Nucleus accumbens (tissue), 56 donors: ENCODE measurements around the gene CEP128.

Source experiments
- DNase-seq, 56 donors: peaks; one replicate each; lab custom pipeline; 2025; lab: John Stamatoyannopoulos, UW

Gene CEP128

DNA sequence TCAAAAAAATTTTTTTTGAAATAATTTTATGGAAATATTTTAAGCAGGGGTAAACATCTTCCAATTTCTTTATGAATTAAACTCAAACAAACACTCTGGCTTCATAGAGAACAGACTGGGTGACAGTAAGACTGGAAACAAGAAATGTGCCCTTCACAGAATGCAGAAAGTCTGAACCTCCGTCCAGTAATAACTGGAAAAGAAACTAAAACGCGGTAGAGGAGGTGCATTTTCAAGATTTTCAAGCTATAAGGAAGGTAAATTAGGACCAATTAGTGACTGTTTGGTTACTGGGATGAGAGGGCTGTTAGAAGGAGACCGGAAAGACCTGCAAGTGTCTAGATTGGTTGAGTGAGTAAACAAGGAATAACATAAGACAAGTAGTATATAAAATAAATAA, 245.7 kb downstream of the CEP128 start:
- DNase-seq: no peak

DNA sequence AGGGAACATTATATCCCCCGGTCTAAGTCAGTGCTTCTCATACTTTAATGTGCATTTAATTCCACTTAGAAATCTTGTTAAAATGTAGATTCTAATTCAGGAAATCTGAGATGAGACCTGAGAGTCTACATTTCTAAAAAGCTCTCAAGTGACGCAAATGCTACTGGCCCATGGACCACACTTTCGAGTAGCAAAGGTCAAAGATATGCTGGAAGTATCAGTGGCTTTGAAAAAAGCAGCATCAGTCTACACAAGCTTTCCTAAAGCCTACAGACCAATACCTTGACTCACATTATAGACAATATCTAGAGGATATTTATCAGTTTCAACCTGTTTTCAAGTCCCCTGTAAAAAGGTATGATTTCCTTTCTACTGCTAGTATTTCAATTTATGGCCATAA, 248.6 kb downstream of the CEP128 start:
- no peak for DNase-seq

DNA sequence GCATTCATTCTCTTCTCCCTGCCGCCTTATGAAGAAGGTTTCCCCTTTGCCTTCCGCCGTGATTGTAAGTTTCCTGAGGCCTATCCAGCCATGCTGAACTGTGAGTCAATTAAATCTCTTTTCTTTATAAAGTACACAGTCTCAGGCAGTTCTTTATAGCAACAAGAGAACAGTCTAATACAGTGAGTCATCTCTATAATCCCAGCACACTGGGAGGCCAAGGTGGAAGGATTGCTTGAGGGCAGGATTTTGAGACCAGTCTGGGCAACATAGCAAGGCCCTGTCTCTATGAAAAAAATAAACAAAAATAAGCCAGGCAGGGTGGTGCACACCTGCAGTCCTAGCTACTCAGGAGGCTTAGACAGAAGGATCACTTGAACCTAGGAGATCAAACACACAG, 259.9 kb downstream of the CEP128 start:
- no peak for DNase-seq

DNA sequence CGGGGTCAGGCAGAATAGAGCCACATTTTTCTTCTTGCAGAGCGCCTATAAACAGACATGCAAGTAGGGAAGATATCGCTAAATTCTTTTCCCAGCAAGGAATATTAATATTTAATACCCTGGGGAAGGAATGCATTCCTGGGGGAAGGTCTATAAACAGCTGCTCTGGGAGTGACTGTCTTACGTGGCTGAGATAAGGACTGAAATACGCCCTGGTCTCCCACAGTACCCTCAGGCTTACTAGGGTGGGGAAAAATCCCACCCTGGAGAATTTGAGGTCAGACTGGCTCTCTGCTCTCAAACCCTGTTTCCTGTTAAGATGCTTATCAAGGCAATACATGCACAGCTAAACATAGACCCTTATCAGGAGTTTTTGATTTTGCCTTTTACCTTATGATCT, 262.3 kb downstream of the CEP128 start:
- DNase-seq: no peak

DNA sequence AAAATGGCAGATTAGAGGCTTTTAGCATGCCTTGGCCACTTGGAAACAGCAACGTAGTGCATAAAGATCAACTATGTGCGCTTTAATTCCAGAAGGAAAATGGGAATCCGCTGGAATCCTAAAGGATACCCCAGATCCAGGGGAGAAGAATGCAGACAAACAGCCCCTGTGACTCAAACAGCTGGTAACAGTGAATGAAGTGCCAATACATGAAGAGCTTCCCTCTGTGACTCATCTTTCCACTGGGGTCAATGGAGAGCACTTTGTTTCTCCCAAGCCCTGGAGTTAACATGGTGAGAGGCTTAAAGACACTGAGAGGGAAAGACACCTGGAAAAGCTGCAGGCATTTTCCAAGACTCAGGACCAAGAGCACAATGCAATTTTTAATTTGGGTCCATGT, 263.1 kb downstream of the CEP128 start:
- DNase-seq: no peak

DNA sequence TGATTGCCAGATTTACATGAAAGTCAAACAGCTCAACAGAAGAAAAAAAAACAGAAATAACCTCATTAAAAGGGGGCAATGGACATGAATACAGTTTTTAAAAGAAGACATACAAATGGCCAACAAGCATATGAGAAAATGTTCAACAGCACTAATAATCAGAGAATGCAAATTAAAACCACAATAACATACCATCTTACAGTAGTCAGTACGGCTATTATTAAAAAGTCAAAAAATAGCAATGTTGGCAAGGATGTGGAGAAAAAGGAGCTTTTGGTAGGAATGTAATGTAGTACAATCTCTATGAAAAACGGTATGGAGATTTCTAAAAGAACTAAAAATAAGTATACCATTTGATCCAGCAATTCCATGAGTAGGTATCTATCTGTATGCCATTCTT, 272.1 kb downstream of the CEP128 start:
- no peak for DNase-seq

DNA sequence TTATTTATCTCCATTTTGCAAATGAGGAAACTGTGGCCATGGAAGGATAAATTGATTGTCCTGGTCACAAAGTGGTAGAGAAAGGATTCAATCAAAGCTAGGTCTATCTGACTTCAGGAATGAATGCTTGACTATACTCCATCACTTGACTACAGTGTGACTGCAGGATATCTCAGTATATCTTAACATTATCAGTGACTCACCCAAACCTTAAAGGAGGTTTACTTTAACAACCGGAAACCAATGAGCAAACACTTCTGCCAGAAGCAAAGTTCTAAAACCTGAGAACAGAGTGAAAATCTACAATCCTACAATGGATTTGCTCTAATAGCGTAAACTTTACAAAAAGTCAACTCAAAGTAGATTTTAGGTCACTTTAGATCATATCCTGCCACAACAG, 277.0 kb downstream of the CEP128 start:
- no peak for DNase-seq

DNA sequence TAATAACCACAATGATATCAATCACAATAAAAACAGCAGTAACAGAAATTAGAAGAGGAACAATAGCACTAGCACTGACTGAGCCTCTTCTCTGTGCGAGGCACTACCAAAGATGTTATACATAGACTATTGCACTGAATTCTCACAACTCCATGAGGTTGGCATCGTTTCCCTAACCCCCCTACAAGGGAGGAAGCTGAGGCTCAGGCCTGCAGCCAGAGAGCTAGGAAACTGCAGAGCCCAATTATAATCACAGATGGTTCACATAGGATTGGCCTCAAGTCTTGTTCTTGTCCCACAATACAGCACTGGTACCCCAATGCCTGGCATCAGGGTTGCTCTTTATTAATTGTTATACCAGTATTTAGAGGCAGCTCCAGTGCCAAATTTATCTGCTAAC, 278.0 kb downstream of the CEP128 start:
- DNase-seq: peak in 1 of 56 donors; percentile 1

DNA sequence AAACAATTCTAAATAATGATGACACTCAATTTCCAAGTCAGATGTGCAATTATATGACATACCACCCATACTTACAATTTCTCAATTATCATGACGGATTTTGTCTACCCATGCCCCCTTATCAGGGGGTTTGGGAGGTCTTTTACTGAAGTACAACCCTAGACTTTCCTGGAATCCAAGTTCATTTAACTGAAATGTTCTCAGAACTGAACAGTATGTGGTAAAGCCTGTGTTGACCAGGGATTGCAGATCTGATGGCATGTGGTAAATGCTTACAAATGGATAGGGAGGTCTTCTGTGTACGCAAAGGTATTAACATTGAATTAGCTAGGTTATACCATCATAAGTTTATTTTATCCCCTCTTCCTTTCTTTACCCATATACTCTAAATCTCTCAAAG, 281.8 kb downstream of the CEP128 start:
- no peak for DNase-seq

DNA sequence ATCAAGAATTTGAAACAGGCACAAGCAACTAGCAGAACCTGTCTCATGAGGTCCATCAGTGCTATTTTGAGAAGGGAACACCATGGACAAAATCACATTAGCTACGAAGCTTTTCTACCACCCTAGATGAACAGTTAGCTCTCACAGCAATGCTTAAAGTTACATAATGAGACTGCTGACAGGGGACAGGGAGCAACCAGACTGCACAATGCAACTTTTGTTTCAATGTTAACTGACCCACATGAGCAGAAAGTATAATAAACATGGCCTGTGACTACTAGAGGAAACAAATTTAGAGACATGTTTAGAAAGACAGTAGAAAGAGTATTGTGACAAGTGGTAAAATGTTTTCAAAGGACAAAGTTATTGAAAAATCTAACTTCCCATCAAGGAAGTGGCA, 282.8 kb downstream of the CEP128 start:
- DNase-seq: peak in 11 of 56 donors; percentile 1 to 25 (median 5)

DNA sequence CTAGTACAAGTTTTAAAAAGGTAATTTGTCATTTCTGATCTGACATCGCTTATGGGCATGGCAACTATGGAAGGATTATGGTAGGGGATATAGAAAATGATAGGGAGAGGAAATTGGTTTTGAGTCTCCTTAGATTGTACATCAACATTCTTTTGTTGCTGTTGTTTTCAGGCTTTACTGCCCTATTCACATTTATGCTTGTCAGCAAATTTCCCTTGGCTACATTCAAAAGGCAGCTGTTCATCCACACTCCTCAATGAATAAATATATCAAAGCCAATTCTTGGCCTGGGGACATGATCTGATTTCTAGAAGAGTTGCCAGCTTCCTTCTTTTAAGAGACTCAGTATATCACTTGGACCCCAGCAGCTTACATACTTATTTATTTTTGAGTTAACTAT, 283.4 kb downstream of the CEP128 start:
- no peak for DNase-seq

DNA sequence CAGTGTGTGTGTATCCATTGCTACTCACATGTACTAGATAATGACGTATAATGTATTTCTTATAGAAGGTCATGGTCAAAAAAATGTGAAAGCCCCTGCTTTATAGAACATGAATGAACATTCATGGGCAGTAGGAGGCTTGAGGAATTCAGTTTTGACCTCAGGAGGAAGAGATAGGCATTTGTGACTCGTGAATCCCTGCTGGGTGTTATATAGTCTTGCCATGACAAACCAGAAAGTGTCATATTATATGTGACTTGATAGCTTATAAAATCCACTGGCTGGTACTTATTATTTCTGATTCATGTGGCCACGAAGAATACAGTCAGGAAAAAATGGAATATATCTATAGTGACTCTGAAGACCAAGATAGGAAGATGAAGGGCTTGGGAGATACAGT, 287.6 kb downstream of the CEP128 start:
- no peak for DNase-seq

DNA sequence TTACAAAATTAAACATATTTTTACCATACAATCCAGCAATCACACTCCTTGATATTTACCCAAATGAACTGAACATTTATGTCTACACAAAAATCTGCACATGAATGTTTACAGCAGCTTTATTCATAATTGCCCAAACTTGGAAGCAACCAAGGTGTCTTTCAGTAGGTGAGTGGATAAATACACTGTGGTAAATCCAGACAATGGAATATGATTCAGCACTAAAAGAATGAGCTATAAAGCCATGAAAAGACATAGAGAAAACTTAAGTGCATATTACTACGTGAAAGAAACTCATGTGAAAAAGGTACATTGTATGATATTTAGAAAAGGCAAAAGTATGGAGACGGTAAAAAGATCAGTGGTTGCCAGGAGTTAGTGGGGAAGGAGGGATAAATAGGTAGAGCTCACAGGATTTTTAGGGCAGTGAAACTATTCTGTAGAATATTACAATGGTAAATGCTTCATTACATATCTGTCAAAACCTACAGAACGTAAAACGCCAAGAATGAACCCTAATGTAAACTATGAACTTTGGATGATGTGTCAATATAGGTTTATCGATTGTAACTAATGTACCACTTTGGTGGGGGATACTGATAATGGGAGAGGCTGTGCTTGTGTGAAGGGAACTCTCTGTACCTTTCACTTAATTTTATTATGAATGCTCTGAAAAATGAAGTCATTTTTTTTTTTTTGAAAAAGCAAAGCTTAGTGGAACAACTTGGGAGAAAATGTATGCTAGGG, 295.7 kb downstream of the CEP128 start:
- DNase-seq: no peak

DNA sequence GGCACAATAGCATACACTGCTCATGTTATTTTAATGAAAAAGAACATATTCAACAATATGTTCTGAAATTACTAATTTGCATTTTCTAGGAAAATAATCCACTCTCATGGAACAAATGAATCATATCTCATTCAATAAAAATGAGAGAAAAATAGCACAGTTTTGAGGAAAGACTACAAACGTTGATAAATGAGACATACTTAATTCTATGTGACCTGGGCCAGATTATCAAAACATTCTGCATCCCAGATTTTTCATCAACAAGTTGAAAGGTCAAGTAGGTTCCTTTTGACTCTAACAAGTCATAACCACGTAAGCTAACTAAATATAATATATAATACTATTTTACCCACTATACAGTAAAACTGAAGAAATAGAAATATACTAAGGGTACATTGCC, 296.7 kb downstream of the CEP128 start:
- DNase-seq: no peak

DNA sequence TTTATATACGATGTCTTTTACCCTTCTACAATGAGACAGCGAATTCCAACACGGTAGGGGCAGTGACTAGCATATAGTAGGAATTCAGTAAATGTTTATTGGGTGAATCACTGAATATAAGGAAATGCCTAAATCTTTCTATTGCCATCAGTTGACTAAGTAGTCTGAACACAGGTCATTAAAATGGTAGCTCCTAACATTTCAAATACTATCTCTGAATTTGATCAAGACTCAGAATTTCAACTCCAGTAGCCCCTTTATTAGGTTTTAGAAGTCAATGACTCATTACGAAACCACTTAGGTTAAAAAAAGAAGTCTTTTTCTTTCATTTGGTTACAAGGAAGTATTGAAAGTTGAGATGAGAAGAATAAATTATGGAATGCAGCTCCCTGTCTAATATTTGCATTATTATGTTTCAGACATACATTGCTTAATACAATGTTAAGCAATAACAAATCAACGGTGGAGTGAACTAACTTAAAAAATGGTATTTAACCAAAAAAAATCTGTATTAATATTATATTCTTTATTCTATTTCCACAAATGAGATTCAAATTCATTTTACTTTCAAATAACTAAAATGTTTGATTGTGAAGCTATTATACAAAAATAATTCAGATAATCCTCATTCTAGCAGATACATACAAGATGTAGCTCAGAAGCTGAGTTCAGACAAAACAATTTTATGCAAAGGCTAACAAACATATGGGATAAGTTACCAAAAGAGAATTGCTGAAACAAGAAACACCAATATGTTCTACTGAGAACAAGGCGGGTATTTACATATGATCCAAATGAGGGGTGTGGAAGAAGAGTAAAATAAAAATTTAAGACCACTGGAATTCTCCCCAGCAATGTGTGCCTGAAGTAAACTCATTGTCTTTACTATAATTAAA, 302.7 kb downstream of the CEP128 start:
- no peak for DNase-seq

DNA sequence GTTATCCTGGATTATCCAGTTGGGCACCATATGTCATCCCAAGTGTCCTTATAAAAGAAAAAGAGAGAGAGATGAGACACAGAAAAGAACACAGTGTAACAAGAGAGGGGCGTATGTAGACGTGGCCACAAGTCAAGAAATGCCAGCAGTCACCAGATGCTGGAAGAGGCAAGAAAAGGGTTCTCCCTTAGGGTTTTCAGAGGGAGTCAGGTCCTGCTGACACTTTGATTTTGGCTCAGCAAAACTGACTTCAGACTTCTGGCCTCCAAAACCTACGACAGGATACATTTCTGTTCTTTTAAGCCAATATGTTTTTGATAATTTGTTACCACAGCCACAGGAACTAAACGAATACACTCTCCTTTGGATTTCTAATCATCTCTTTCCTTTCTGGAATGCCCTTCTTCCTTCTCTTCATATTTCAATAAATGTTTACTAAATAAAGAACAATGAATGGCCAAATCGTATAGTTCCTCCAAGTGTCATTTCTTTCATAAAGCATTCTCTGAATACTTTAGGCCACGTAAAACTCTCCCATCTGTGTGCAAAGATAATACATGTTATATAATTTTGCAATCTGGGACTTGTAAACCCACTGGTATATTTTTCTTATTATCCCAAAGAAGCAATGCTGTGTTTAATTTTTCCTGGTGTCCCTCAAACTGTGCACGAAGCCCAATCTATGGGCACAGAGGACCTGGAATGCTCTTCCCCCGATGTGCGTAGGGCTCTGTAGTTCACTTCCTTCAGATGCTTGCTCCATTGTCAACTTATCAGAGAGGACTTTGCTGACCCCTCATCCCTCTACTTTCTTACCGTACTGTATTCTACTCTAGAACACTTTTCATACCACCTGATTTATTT, 303.6 kb downstream of the CEP128 start:
- DNase-seq: no peak

DNA sequence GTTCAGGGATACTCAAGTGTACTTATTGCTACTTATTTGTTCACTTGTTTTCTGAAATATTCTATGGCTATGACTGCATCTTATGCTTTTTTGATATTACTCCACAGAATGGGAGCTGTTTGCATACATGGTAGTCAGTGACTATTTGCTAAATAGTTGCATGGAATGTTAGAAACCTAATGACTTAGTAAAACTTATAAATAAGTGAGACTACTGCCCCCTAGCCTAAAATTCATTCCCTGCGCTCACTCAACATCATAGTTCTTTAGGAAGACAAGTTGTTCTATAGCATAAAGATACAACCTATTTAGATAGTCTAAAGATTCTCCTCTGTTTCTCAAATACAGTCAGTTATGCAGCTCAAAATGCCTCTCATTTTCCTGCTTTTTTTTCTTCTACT, 305.5 kb downstream of the CEP128 start:
- DNase-seq: no peak

DNA sequence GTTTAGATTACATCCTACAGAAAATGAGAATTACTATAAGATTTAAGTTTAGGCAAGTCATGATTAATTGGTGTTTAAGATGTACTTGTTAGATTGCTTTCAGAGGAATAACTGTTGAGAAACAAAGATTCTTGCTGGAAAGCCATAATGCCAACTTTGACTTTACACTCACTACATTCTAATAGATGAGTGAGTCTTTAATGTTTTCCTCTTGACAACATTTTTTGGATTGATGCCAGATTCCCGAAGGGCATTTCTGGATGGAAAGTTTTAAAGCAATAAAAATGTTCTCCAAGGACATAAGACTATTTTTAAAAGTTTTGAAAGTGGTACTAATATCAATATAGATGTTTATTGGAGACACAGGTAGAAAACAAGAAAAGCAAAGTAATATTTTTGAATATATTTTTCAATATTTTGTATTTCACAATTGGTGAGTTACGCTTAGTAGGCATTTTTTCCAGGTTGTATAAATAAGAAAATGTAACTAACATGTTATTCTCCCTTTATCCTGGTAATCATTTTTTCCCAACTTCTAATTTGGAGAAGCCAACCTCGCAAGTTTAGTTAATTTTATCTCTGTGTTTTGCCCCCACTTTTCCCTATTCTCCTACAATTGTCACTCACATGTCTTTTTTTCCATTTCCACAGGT, 307.3 kb downstream of the CEP128 start:
- DNase-seq: no peak

DNA sequence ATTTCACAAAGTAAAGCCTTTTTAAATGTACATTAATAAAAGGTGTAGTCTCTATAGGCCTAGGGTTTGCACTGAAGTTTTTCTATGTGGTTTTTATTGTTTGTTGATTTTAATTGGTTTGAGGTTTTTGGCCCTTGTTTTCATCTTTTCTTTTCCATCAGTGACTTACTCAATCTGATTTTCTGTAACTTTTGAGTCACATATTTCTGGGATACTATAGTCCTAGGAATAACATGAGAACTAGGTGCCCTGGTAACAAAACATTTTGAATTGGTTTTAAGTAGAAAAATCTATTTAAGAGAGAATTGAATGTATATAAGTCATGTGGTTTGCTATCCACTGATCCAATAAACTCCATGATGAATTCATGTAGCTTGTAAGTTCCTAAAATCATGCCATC, 311.9 kb downstream of the CEP128 start:
- no peak for DNase-seq

DNA sequence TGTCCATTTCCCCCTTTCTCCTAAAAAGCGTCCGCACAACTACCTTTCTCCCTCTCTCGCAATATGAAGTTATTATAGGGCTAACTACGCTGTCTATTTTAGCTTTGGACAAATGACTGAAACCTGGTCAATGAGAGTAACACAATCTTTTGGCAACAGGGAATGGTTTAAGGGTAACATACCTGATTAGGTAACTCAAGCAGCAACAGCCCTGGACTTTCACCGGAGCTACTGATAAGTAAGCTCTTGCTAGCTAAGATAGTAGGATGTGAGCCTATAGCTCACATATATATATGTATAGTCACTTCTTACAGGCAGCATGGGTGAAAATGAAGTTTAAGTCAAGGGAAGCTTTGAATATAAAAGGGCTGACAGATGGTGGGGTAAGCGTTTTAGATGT, 313.0 kb downstream of the CEP128 start:
- DNase-seq: no peak

DNA sequence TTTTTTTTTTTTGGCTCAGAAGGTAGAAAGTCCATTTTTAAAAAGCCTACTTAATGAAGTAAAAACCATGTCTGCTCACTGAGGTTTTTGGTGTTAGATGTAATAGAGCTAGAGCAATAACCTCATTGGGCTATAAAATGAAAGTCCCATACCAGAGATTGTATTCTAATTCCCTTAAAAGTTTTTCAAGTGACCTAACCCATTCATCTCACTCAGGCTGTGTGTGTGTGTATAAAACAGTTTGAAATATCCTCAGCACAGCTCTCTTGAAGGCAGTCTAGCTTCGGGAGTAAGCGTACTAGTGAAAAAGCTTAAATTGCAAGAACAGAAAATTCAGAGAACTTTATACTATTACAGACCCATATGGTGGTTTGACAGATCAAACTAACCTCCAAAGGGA, 313.8 kb downstream of the CEP128 start:
- no peak for DNase-seq
